ENCODE data around the gene TNFRSF14.

TNFRSF14 gene

DNA sequence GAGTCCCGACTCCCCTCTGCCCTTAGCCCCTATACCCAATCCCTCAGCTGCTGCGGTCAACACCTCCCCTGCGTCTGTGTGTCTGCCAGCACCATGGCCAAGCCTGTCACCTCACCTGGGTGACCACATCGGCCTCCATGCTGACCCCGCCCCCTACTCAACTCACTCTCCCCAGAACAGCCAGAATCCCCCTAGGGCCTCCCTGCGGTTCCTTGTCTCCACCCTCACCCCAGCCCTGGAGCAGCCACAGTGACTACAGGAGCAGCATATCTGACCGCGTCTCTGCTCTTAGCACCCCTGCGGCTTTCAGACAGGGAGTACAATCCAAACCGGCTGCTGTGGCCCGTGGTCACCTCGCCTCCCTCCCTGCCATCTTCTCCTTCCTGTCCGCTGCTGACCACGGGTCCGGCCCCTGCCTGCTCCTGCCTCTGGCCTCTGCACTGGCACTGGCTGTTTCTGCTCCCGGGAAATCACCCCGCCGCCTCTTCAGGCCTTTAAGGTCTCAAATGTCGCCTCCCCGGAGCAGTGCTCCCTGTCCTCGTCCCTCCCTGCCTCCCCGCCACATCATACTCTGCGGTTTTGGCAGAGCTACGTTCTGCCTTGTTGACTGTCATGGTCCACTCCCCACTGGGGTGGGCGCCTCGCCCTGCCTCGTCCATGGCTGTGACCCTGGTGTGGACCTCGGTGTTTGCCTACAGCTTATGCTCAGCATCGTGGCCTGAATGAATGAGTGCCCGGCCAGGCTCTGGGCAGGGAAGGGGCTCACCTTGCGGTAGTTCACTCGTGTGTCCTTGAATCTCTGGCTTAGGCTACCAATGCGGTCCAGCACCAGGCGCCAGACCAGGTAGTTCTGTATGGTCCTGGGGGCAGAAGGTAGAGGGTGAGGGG lies 41.5 kb downstream of the TNFRSF14 start:
- no peak for DNase-seq (ENCODE audit: low read depth in 2 of 2)

DNA sequence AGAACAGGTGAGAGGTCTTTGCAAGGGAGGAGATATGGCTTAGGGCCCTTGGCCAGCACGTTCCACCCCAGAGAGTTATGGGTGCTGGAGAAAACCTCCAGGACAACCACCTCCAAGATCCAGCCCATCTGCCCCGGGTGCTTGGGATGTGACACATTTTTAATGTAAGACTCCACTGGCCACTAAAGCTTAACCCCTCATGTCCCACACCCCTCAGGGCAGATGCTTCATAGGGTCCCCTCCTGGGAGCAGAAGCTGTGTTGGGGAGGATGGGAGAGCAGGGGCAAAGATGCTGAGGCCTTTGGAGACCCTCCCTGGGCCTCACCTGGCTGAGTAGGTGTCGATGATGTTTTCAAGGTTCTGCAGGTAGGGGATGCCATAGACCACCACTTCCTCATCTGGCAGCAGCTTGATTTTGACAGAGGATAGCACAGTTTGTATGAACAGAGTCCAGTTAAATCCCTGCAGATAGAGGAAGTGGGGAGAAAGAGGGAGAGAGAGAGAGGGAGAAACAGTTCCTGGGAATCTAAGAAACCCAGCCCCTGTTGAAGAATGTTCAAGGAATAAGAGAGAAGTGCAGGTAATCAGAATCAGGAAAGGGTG lies 42.3 kb downstream of the TNFRSF14 start:
- DNase-seq (ENCODE audit: low read depth in 2 of 2) = no peak

DNA sequence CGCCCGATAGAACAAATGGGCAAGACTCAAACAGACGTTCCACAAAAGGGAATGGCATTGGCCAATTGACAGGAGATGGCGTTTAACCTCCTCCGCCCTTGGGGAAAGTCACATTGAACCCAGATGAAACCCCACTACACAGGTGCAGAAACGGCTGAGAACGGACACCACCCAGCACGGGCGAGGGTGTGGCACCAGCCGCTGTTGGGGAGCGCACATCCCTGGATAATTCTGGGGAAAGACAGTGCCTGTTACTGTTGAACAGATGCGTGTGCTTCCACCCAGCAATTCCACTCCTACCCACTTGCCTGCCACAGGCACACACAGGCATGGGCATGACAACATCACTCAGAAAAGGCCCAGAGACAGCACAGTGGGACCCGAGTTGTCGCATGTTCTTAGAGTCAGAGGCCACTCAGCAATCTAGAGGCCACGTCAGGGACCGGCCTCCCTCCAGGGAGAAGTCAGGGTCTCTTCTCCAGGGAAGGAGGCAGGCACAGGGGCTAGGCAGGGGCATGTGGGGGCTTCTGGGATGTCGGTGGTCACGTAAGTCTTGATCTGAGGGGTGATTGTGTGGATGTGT lies 45.6 kb downstream of the TNFRSF14 start:
- no peak for DNase-seq (ENCODE audit: low read depth in 2 of 2)

DNA sequence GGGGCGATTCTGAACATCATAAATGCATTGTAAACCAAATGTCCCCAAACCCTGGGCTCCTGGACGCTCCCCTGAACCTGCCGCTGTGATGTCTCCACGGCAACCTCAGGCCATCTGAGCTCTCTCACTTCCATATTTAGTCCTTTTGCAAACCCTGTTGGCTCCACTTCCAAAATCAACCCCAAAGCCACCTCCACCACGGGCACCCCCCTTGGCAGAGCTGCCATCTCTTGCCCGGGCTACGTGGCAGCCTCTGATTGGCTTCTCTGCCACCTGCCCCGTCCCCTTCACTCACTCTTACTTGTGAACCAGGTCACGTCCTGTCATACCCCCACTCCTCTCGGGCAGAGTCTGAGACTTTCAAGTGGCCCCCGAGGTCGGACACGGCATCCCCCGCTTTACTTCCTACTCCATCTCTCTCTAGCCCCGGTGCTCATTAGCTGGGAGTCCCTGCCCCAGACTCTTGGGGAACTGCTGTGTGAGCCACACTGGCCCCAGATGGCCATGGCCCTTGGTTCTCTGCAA lies 46.2 kb downstream of the TNFRSF14 start:
- DNase-seq (ENCODE audit: low read depth in 2 of 2) = no peak

DNA sequence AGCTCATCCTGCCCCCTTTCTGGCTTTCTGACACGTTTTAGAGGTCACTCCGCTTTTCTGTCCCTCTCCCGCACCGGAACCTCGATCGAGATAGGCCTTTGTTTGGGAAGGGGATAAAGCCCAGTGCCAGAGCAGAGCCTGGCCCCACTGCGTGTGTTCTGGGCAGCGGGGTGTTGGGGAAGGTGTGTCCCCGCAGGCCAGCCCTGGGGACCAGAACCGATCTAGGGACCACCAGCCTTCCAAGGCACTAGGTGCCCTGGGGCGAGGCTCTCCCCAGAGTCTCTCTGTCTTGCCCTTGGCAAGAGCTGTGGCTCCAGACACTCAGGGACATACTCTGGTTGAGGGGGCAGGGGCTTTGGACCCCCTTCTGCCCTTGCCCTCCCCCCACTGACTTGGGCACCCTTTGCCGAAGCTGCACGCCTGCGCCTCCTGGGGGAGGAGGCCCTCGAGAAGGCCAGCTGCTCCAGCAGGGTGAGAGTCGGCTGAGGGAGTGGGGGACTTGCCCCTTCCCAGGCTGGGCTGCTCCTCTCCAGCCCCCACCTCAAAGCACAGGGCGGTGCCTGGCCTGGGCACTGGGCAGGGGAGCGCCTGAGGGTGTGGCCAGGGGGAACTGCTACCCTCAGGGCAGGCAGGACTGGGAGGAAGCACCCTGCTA lies 46.8 kb downstream of the TNFRSF14 start:
- DNase-seq (ENCODE audit: low read depth in 2 of 2) = no peak

DNA sequence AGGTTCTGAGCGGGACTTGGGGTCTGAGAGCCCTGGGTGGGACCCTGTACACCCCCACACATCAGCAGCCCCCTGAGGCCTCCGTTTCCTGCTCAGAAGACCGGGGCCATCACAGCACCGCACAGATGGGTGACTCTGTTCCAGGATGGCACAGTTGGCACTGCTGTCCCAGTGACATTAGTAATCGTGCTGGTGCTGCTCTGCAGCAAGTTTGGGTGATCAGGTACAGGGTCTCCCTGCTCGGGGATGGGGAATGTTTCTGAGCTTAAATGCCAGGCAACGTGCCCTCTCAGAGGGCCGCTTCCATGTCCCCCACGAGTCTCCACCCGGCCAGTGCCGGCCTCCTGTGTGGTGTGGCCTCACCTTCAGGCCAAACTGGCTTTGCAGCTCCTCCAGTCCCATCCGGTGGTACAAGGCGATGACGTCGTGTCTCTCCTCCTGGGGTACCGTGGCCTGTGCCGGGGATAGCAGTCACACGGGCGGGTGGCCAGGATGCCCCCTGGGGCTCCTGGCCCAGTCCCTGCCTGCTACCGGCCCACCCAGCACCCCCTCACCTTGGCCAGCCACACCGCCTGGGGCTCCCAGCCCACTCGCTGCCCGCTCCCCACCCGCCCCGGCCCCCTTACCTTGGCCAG lies 47.5 kb downstream of the TNFRSF14 start:
- no peak for DNase-seq (ENCODE audit: low read depth in 2 of 2)

DNA sequence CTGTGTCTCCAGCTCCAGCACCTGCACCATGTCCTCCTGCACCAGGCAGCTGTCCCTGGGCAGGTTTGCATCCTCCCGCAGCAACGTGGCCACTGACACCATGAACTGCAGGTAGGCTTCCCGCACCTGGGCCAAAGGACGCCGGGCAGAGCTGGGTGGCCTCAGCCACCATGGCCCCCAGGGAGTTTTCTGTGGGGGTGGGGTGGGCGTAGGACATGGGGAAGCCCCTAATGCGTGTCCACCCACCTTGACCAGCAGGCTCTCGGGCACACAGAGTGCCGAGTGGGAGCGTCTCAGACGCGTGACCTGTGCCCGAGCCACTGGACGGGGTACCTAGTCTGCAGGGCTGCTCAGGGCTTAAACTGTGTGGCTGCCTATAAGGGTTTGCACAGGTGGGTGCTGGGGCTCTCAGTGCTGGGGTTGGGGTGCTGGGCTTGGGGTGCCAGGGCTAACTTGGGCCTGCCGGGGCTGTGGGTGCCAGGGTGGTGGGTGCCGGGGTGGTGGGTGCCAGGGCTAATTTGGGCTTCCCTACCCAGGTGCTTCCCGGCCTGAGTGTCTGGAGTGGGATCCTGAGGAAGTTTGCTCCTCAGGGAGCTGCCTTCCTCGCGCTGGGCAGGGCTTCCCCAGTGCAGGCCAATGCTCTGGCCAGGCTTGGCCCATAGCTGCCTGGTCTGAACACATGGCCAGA lies 48.1 kb downstream of the TNFRSF14 start:
- DNase-seq (ENCODE audit: low read depth in 2 of 2) = no peak

DNA sequence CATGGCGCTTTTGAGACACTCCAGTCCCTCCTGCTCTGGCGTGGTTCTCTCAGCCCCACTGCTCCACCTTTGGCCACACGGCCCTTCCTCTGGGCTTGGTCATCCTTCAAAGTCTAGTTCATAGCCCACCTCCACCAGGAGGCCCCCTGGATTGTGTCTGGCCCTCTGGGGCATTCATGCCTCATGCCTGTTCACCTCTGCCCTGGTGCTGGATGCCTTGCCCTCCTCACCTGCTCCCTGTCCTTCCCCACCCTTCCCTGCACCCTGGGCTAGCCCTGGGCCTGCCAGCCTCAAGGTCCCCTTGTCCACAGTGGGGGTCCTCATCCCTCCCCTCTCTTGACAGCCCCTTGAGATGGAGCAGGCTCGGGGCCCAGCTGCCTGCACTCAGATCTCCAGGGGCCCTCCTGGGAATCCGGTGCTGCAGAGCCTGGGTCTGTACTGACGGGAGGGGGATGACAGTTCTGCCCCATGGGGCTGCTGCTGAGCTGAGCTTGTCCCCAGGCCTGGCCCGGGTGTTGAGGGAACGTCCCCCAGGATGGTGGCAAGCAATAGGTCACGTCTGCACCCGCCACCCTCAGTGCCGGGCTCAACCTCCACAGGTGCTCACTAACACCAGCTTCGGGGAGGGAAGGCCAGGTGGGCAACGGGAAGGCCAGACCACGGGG lies 48.8 kb downstream of the TNFRSF14 start:
- DNase-seq (ENCODE audit: low read depth in 2 of 2) = no peak

DNA sequence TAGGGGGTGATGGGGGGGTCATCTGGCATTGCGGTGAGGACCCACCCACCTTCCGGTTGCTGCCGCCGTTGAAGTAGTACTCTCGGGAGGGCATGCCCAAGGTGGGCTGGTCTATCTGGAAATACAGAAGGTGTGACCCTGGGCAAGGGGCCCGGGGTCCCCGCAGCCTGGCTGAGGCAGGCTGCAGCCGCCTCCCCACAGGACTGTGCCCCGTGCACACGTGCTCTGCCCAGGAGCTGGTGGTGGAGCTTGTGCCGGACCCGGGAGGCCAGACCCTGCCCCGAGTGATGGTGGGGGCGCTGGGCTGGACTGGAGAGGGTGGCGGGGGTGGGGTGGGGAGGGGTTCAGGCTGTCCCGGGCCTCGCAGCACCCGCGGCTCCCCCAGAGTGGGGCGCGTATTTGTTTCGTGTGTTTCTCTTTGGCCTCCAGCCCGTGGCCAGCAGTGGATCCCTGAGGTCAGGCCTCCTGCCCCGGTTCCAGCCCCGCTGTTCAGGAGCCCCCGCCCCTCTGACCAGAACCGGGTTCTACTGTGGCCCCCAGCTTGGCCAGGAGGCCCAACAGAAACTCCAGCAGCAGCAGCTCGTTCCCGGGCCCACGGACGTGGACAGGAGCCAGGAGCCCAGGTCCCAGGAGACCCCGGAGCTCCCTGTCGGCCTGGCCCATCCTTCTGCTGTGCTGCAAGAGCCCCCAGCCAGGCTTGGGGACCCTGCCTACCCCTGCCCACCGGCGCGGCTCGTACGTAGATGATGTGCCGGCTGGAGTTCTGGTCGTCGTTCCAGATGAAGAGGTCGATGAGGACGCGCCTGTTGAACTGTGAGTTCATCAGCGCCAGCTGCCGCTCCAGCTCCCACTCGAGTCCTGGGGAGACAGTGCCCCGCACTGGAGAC lies 49.6 kb downstream of the TNFRSF14 start:
- DNase-seq (ENCODE audit: low read depth in 2 of 2) = no peak

DNA sequence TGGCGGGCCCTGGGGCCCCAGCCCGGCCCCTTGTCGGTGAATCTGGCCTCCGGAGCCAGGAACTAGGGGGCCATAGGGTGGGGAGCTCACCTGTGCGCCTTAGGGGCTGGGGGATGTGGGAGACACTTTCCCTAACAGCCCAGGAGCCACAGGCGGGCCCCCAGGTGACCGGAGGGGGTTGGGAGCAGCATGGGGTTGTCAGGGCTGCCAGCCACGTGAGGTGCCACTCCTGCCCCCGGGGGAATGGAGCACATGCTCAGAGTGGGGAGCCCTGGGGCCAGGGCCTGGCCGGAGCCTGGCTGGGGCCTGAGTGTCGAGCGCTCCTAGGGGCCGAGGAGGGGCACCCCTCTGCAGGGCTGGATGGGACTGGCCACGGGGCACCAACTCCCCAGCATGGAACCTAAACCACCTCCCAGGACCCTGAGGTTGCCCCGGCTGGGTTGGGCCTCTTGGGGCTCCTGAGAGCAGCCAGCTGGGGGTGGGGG lies 50.3 kb downstream of the TNFRSF14 start:
- no peak for DNase-seq (ENCODE audit: low read depth in 2 of 2)

DNA sequence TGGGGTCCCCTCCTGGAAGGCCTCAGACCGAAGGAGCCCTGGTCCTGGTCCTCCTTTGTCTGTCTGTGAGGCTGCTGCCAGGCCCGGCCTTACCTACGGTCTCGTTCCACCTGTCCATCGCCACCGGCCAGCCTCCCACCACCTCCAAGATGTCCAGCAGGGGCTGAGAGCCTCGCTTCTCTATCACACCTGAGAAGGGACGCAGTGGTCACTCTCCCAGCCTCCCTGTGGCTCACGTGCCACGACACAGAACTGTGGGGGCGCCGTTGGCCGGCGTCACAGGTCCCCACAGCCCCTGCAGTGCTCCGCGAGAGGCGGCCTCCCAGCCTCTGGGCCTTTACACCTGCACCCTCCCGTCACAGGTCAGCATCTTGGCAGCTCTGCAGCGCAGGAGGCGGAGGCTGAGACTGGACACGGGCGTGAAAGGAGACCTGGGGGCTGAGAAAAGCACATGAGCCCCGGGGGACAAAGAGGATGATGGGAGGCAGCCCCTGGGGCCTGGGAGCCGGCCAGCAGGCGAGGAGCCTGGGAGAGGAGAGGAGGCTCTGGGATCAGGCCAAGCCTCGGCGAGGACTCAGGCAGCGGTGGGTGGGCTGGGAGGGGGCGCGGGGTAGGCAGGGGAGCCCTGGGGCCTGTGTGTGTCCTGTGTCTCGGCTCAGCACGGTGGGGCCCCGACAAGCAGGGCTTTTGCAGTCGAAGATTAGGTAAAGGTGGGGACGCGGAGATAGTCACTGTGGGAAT lies 50.9 kb downstream of the TNFRSF14 start:
- no peak for DNase-seq (ENCODE audit: low read depth in 2 of 2)

DNA sequence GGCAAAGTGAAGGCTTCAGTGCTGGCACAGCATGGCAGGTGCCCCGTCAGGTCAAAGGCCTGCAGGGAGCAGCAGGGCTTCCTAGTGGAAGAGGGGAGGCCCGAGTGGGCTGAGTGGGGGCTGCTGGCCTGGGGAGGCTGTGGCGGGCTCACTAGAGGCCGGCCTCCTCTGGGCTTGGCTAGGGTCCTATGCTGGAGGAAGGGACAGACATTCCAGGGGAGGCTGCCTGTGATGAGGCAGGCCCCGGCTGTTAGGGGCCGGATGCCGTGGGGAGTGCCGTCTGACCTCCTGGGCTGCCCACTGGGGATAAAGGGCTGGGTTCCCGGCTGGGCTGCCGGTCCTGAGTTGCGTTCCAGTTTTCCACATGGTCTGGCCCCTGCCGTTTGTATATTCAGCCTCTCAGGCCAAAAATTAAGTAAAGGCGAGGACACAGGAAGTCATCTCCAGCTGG lies 51.5 kb downstream of the TNFRSF14 start:
- DNase-seq (ENCODE audit: low read depth in 2 of 2) = no peak

DNA sequence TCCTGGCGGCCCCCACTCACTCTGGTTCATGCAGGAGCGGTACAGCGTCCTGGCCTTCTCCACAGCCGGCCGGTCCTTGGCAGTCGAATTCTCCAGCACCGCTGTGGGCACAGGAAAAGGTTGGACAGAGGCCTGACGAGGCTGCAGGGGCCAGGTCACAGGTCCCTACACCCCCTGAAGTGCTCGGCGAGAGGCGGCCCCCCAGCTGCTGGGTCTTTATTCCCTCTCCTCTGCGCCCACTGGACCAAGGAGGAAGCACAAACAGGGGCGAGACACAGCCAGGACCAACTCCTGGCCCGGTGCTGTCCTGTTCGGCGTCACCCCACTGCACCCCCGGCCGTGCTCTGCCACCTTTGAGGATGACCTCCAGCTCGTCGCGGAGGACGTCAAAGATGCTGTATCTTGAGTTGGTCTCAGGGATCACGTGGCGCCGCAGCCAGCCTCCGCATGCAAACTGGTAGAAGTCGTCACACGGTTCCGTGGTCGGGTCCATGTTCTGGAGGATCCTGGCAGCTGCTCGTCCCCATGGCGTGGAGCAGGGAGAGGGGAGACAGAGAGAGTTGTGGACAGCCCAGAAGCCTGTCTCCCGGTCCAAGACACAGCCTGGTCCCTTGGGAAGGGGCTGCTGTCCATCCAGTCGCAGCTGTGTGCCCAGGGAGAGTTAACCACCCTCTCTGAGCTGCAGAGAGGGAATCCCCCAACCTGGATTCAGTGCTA lies 53.3 kb downstream of the TNFRSF14 start:
- no peak for DNase-seq (ENCODE audit: low read depth in 2 of 2)

DNA sequence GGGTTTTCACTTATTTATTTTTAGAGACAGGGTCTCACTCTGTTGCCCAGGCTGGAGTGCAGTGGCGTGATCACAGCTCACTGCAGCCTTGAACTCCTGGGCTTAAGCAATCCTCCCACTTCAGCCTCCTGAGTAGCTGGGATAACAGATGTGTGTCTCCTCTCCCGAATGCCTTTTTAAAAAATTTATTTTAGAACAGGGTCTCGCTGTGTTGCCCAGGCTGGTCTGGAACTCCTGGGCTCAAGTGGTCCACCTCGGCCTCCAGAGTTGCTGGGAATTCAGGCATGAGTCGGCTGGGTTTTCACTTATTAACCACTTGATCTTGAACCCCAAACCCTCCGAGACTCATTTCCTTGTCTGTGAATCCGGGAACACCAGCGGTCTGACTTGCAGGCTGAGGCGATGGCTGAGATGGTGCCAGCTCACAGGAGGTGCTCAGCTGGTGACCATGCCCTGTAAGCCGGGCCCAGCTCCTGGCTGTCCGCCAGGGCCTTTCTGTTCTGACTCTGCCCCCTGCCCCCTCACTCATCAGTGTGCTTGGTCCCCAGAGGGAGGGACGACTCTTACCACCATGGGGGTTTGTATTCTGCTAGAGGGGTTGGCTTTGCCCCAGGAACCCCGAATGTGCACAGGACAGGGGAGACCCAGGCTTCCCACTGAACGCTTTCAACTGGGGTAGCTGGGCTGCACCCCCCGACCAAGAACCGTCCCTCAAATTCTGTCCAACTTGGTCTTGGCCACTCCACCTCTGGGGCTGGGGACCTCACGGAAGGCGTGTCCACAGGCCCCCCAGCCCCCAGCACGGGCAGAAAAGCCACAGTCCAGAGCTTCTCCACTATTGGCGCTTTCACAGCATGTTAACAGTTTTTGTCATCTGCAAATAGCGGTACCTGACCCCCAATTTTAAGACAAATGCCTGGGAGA lies 54.1 kb downstream of the TNFRSF14 start:
- no peak for DNase-seq (ENCODE audit: low read depth in 2 of 2)

DNA sequence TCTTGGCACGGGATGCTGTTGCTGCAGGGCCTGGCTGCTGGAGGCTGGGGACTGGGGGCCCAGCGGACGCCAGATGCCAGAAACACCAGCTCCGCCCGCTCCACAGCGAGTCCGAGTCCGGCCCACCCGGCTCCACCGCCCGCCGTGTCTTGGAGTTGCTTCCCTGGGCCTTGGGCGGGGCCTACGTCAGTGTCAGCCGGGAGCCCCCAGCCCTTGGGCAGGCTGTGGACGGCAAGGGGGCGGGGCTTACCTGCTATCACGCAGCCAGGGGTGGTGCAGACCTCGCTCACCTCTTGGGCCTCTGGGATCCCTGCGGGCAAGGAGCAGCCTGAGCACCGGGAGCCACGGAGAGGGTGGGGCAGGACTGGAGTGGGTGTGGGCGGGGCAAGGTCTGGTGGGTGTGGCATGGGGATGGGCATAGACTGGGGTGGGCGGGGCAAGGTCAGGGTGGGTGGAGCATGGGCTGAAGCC lies 54.9 kb downstream of the TNFRSF14 start:
- no peak for DNase-seq (ENCODE audit: low read depth in 2 of 2)

DNA sequence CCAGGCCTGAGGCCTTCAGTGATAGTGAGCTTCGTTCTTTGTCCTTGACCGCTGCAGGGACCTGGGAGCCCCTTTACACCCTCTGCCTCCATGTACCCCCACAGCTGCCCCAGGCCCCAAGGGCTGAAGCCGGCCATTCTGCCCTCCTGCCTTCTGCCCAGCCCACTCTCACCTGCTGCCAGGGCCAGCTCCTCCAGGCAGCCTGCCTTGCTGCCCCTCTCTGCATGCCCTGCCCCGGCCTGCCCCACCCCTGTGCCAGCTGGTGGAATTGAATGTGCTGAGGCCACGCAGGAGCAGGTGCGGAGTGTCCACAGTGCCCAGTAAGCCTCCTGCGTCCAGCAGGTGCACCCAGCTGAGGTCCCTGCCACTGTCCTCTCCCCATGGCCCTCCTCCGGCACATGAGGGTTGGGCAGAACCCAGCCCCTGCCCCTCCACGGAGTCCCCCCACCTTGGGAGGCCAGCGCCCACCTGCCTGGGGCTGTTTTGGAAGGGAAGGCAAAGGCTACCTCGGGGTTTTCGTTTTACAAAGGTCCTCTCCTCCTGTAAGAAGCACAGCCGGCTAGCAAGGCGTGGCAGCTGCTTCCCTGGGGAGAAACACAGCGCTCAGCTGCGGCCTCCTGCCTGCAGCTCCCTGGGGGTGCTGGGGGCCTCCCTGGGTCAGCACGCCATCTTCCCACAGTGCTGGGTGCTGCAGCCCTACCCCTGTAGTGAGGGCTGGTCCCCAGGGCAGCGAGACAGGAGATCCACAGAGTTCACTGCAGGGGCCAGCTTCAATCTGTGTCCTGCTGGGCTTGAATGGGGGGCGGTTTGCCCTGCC lies 55.7 kb downstream of the TNFRSF14 start:
- no peak for DNase-seq (ENCODE audit: low read depth in 2 of 2)

All from stimulated activated CD8-positive, alpha-beta memory T cell treated with anti-CD3 and anti-CD28 coated beads, Interleukin-2, amount 100 ng/mL, for 1 hour (primary cell).